Nephron (organoid): Measurements from ENCODE around the gene VASN.

Experiments used
- H3K27ac Mint-ChIP-seq, 3 experiments: 2 replicates each; pipeline ENCODE4 v1.8.0; 2020; ENCODE audit warnings: mixed read lengths in 3 of 3, mild to moderate bottlenecking in 2 of 3, moderate library complexity in 1 of 3
- H3K27me3 Mint-ChIP-seq: 2 replicates; pipeline ENCODE4 v1.8.0; 2021; ENCODE audit warnings: low read depth, mild to moderate bottlenecking, moderate library complexity, mixed read lengths
- H3K36me3 Mint-ChIP-seq: 2 replicates; pipeline ENCODE4 v1.8.0; 2020; ENCODE audit warnings: low read depth, mixed read lengths
- H3K4me1 Mint-ChIP-seq: 2 replicates; pipeline ENCODE4 v1.8.0; 2020; ENCODE audit warnings: mixed read lengths
- H3K4me3 Mint-ChIP-seq, 3 experiments: 2 replicates each; pipeline ENCODE4 v1.8.0; 2020; ENCODE audit warnings: mild to moderate bottlenecking in 3 of 3, mixed read lengths in 3 of 3, moderate library complexity in 2 of 3
- H3K9me3 Mint-ChIP-seq: 2 replicates; pipeline ENCODE4 v1.8.0; 2020; ENCODE audit warnings: mixed read lengths
- CTCF ChIP-seq, 3 experiments: fragments of 200-600 bp; sonication (generic); IDR thresholded peaks; one replicate each; pipeline ENCODE4 v1.5.0; 2021; ENCODE audit warnings: antibody characterized with exemption in 3 of 3; ENCODE audit not compliant: unreplicated experiment in 3 of 3

Gene VASN

GRCh38 chr16:4358831-4359561 lies 12.7 kb upstream of the VASN start:
- peak overlapping the region in 2 of 3 experiments; percentile 41 to 62 for H3K27ac Mint-ChIP-seq
- no peaks in the 10 kb centered on the region for H3K27me3 Mint-ChIP-seq
- peaks cover 3% of the 10 kb centered on the region for H3K36me3 Mint-ChIP-seq
- peak; percentile 94 to 97 (median 96) for TF ChIP-seq CTCF (IDR thresholded peaks at IDR 0.05; ENCODE audit: unreplicated experiment in 3 of 3)
- H3K4me1 Mint-ChIP-seq, result no peaks in the 10 kb centered on the region
- no peak overlapping the region for H3K4me3 Mint-ChIP-seq
- no peaks in the 10 kb centered on the region for H3K9me3 Mint-ChIP-seq

GRCh38 chr16:4359914-4360313 lies 11.7 kb upstream of the VASN start:
- no peak for TF ChIP-seq CTCF (IDR thresholded peaks at IDR 0.05; ENCODE audit: unreplicated experiment in 3 of 3)
- Mint-ChIP-seq H3K4me1 (no peaks in the 10 kb centered on the region), H3K9me3 (no peaks in the 10 kb centered on the region), H3K36me3 (peaks cover 3% of the 10 kb centered on the region), H3K27me3 (no peaks in the 10 kb centered on the region), H3K4me3 (no peak overlapping the region), H3K27ac (no peak overlapping the region)

DNA sequence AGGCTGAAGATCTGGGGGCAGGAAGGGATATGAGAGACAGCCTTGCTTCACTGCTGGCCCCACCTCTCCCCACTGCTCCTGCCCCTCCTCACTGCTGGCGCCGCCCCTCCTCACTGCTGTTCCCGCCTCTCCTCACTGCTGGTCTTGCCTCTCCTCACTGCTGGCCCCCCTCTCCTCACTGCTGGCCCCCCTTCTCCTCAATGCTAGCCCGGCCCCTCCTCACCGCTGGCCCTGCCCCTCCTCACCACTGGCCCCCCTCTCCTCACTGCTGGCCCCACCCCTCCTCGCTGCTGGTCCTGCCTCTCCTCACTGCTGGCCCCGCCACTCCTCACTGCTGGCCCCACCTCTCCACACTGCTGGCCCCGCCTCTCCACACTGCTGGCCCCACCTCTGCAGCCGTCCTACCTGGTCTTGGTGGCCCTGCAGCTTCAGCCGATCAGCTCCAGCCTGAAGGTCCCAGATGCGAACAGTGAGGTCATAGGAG lies 11.1 kb upstream of the VASN start:
- no peak overlapping the region for H3K4me3 Mint-ChIP-seq
- TF ChIP-seq CTCF (IDR thresholded peaks at IDR 0.05; ENCODE audit: unreplicated experiment in 3 of 3), result no peak
- no peak overlapping the region for H3K27ac Mint-ChIP-seq
- no peaks in the 10 kb centered on the region for H3K27me3 Mint-ChIP-seq
- no peaks in the 10 kb centered on the region for H3K9me3 Mint-ChIP-seq
- H3K36me3 Mint-ChIP-seq, result peaks cover 3% of the 10 kb centered on the region
- no peaks in the 10 kb centered on the region for H3K4me1 Mint-ChIP-seq

- Mint-ChIP-seq H3K36me3 (peaks cover 3% of the 10 kb centered on the region), H3K4me3 (no peak overlapping the region), H3K27ac (no peak overlapping the region), H3K27me3 (no peaks in the 10 kb centered on the region), H3K9me3 (no peaks in the 10 kb centered on the region), H3K4me1 (no peaks in the 10 kb centered on the region)
- TF ChIP-seq CTCF (IDR thresholded peaks at IDR 0.05; ENCODE audit: unreplicated experiment in 3 of 3), result no peak
Observed at GRCh38 chr16:4361033-4361943, 10.4 kb upstream of the VASN start.

GRCh38 chr16:4361944-4362311 lies 9.7 kb upstream of the VASN start:
- TF ChIP-seq CTCF (IDR thresholded peaks at IDR 0.05; ENCODE audit: unreplicated experiment in 3 of 3), result no peak
- H3K4me3 Mint-ChIP-seq, result no peak overlapping the region
- H3K36me3 Mint-ChIP-seq, result peaks cover 3% of the 10 kb centered on the region
- no peak overlapping the region for H3K27ac Mint-ChIP-seq
- no peaks in the 10 kb centered on the region for H3K9me3 Mint-ChIP-seq
- no peaks in the 10 kb centered on the region for H3K4me1 Mint-ChIP-seq
- H3K27me3 Mint-ChIP-seq, result no peaks in the 10 kb centered on the region
